ENCODE measurements around the gene HSBP1L1.
"Not testable (repeated sequence)": the region's sequence is repeated elsewhere in the genome, so short reads cannot be mapped to it uniquely, and the experiment has no call there.

Gene HSBP1L1

GRCh38 chr18:80006724-80007123 is 42.3 kb downstream of the HSBP1L1 start:
- no peaks in the 10 kb centered on the region for H3K9me3 ChIP-seq (ENCODE audit: control insufficient read depth, low read length)
- DNase-seq, result no peak
- no peaks in the 10 kb centered on the region for H3K27me3 ChIP-seq (replicated peaks; ENCODE audit: control insufficient read depth, insufficient read depth, low read length, poor library complexity, severe bottlenecking)
- no peak overlapping the region for H3K27ac ChIP-seq (ENCODE audit: insufficient read depth, low read length, poor library complexity, severe bottlenecking)
- H3K4me3 ChIP-seq (ENCODE audit: insufficient read depth, low read depth, low read length, poor library complexity, severe bottlenecking), result no peak overlapping the region
- no peaks in the 10 kb centered on the region for H3K36me3 ChIP-seq (ENCODE audit: control insufficient read depth, insufficient read depth, low read length)
- no peaks in the 10 kb centered on the region for H3K4me1 ChIP-seq (ENCODE audit: control insufficient read depth, insufficient read depth, low read length, poor library complexity, severe bottlenecking)

DNA sequence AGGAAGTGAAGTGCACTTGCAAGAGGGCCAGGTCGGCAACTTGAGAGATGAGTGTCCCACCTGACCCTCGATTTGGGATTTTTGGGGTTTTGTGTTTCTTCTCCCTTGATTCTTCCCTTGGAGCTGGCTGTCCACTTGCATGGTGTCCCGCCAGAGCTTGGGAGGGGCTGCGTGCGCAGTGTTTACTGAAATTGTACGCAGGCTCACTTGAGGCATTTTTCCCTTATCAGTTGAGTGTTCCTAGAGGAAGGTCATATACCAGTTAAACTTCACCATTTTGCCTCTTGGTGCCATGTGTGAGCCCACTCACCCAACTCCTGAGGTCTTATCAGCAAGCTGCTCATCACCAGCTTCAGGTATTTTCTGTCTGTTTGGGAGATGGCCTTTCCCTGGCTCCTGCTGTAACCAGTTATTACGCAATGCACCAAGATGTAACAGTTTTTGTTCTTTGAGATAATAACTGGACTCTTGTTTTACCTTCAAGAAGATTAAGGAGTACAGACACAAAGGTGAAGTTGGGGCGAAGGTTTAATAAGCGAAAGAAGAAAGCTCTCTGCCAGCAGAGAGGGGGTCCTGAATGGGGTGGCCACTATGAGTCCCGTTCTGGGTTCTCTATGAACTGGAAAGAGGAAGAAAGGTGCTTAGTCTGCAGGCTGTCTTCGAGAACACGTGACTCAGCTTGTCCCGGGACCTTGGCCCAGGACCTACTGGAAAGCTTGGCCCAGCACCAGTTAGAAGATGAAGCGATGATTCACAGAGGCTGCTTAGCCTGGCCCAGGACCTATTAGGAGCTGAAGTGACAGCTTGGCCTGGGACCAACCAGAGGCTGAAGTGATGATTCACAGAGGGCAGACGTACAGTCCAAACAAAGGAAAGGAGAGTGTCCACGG is 45.5 kb downstream of the HSBP1L1 start:
- Histone ChIP-seq H3K4me3 (ENCODE audit: insufficient read depth, low read depth, low read length, poor library complexity, severe bottlenecking) (no peak overlapping the region), H3K4me1 (ENCODE audit: control insufficient read depth, insufficient read depth, low read length, poor library complexity, severe bottlenecking) (no peaks in the 10 kb centered on the region), H3K27ac (ENCODE audit: insufficient read depth, low read length, poor library complexity, severe bottlenecking) (no peak overlapping the region), H3K36me3 (ENCODE audit: control insufficient read depth, insufficient read depth, low read length) (no peaks in the 10 kb centered on the region), H3K27me3 (replicated peaks; ENCODE audit: control insufficient read depth, insufficient read depth, low read length, poor library complexity, severe bottlenecking) (no peaks in the 10 kb centered on the region), H3K9me3 (ENCODE audit: control insufficient read depth, low read length) (no peaks in the 10 kb centered on the region)
- DNase-seq, result no peak

DNA sequence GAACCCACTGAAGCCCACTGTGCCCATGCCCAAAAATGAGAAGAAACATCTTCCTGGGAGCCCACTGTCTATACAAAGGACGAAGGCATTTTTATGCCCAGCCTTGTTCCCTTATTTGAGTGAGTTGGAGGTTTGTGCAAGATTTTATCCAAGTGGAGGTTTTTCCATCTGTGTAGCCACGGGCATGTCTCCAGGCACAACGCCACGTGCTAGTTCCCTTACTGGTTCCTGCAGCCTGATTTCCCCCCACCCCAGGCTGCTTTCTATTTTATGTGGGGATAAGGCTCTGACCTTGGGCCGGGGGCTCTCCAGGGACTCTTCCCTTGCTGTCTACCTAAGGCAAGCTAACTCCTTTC is 46.1 kb downstream of the HSBP1L1 start:
- Histone ChIP-seq H3K4me3 (ENCODE audit: insufficient read depth, low read depth, low read length, poor library complexity, severe bottlenecking) (no peak overlapping the region), H3K27ac (ENCODE audit: insufficient read depth, low read length, poor library complexity, severe bottlenecking) (no peak overlapping the region), H3K4me1 (ENCODE audit: control insufficient read depth, insufficient read depth, low read length, poor library complexity, severe bottlenecking) (no peaks in the 10 kb centered on the region), H3K27me3 (replicated peaks; ENCODE audit: control insufficient read depth, insufficient read depth, low read length, poor library complexity, severe bottlenecking) (no peaks in the 10 kb centered on the region), H3K9me3 (ENCODE audit: control insufficient read depth, low read length) (no peaks in the 10 kb centered on the region), H3K36me3 (ENCODE audit: control insufficient read depth, insufficient read depth, low read length) (no peaks in the 10 kb centered on the region)
- no peak for DNase-seq

- not testable (repeated sequence) for H3K9me3 ChIP-seq (ENCODE audit: control insufficient read depth, low read length)
These were observed 47.2 kb downstream of the HSBP1L1 start for GRCh38 chr18:80011496-80012137.

DNA sequence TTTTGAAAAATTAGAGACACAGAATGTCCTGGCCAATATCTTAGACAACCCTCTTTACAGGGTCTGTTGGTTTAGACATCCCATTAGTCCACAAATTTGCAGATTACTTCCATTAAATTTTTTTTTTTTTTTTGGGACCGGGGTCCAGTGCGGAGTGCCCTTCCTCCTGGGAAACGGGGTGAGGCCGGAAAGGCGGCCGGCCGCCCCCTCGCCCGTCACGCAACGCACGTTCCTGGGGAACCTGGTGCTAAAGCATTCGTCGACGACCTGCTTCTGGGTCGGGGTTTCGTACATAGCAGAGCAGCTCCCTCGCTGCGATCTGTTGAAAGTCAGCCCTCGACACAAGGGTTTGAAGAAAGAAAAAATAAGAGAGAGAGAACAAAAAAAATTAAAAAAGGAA is 48.3 kb downstream of the HSBP1L1 start:
- DNase-seq, result no peak
- no peak overlapping the region for H3K4me3 ChIP-seq (ENCODE audit: insufficient read depth, low read depth, low read length, poor library complexity, severe bottlenecking)
- H3K9me3 ChIP-seq (ENCODE audit: control insufficient read depth, low read length), result no peaks in the 10 kb centered on the region
- no peak overlapping the region for H3K27ac ChIP-seq (ENCODE audit: insufficient read depth, low read length, poor library complexity, severe bottlenecking)
- H3K27me3 ChIP-seq (replicated peaks; ENCODE audit: control insufficient read depth, insufficient read depth, low read length, poor library complexity, severe bottlenecking), result no peaks in the 10 kb centered on the region
- H3K4me1 ChIP-seq (ENCODE audit: control insufficient read depth, insufficient read depth, low read length, poor library complexity, severe bottlenecking), result no peaks in the 10 kb centered on the region
- no peaks in the 10 kb centered on the region for H3K36me3 ChIP-seq (ENCODE audit: control insufficient read depth, insufficient read depth, low read length)

More at GRCh38 chr18:80011496-80012137, 47.2 kb downstream of the HSBP1L1 start:
- not testable (repeated sequence) for H3K36me3 ChIP-seq (ENCODE audit: control insufficient read depth, insufficient read depth, low read length); H3K27me3 ChIP-seq (replicated peaks; ENCODE audit: control insufficient read depth, insufficient read depth, low read length, poor library complexity, severe bottlenecking); H3K4me1 ChIP-seq (ENCODE audit: control insufficient read depth, insufficient read depth, low read length, poor library complexity, severe bottlenecking); H3K27ac ChIP-seq (ENCODE audit: insufficient read depth, low read length, poor library complexity, severe bottlenecking); H3K4me3 ChIP-seq (ENCODE audit: insufficient read depth, low read depth, low read length, poor library complexity, severe bottlenecking); DNase-seq
